ENCODE data around the gene VPS26B. TPM values are rescaled to one million over a fixed set of nuclear protein-coding genes. Genes with fewer than 3 reads are reported as not detected.

Gene VPS26B
- polyA plus RNA-seq, 4 donors: 42.9 to 64.8 (median 47.9) TPM

Other genes with a start within 250 kb of the VPS26B start
- gene JAM3, start 155.6 kb upstream of the VPS26B start, polyA plus RNA-seq (ENCODE audit: insufficient read length in 4 of 4): 10 to 100 TPM; 52.6 to 59.7 (median 57.0) TPM
- 10 to 100 TPM; 23.7 to 36.5 (median 29.9) TPM for gene NCAPD3, start 704 bp upstream of the VPS26B start, polyA plus RNA-seq (ENCODE audit: insufficient read length in 4 of 4)
- 10 to 100 TPM; 53.0 to 83.6 (median 73.5) TPM for gene THYN1, start 28.7 kb downstream of the VPS26B start, polyA plus RNA-seq (ENCODE audit: insufficient read length in 4 of 4)
- gene ACAD8, start 28.9 kb downstream of the VPS26B start, polyA plus RNA-seq (ENCODE audit: insufficient read length in 4 of 4): 10 to 100 TPM; 22.3 to 54.8 (median 40.1) TPM
- gene GLB1L3, start 51.7 kb downstream of the VPS26B start, polyA plus RNA-seq (ENCODE audit: insufficient read length in 4 of 4): 1 to 10 TPM in 3 of 4 donors, under 1 TPM in 1; 0.27 to 1.5 (median 1.2) TPM
- 10 to 100 TPM in 3 of 4 donors, 1 to 10 TPM in 1; 2.1 to 19.8 (median 18.6) TPM for gene GLB1L2, start 107.3 kb downstream of the VPS26B start, polyA plus RNA-seq (ENCODE audit: insufficient read length in 4 of 4)
- gene B3GAT1, start 187.6 kb downstream of the VPS26B start, polyA plus RNA-seq (ENCODE audit: insufficient read length in 4 of 4): 1 to 10 TPM; 1.3 to 4.4 (median 3.1) TPM